HuH-7 (cell line): ENCODE measurements around the gene PAQR5.
A peak's percentile ranks its signal among the peaks of the same experiment; 100 is the strongest.

Experiments
- DNase-seq: peaks from one replicate; pipeline ENCODE4 v3.0.0; 2011; ENCODE audit warnings: low spot score

Gene PAQR5

GRCh38 chr15:69392352-69392751 lies 93.6 kb downstream of the PAQR5 start:
- no peak for DNase-seq

- no peak for DNase-seq
Observed at GRCh38 chr15:69393831-69394491, 95.2 kb downstream of the PAQR5 start.

GRCh38 chr15:69394556-69395282 lies 96.0 kb downstream of the PAQR5 start:
- peak; percentile 95 for DNase-seq

- DNase-seq: no peak
Observed at GRCh38 chr15:69395460-69395859, 96.7 kb downstream of the PAQR5 start.

- DNase-seq: no peak
Observed at GRCh38 chr15:69395991-69396390, 97.3 kb downstream of the PAQR5 start.

GRCh38 chr15:69398491-69398891 lies 99.8 kb downstream of the PAQR5 start:
- no peak for DNase-seq

GRCh38 chr15:69400850-69401249 lies 102.1 kb downstream of the PAQR5 start:
- DNase-seq: no peak

- DNase-seq: no peak
Observed at GRCh38 chr15:69402816-69403215, 104.1 kb downstream of the PAQR5 start.

- no peak for DNase-seq
Observed at GRCh38 chr15:69403594-69403993, 104.9 kb downstream of the PAQR5 start.

- DNase-seq: no peak
Observed at GRCh38 chr15:69405110-69405509, 106.4 kb downstream of the PAQR5 start.

GRCh38 chr15:69407719-69408400 lies 109.1 kb downstream of the PAQR5 start:
- DNase-seq: no peak

GRCh38 chr15:69408841-69409240 lies 110.1 kb downstream of the PAQR5 start:
- DNase-seq: no peak

GRCh38 chr15:69410248-69410874 lies 111.6 kb downstream of the PAQR5 start:
- DNase-seq: no peak

- no peak for DNase-seq
Observed at GRCh38 chr15:69412274-69412673, 113.6 kb downstream of the PAQR5 start.

- DNase-seq: no peak
Observed at GRCh38 chr15:69412701-69413100, 114.0 kb downstream of the PAQR5 start.

- peak; percentile 98 for DNase-seq
Observed at GRCh38 chr15:69413822-69414700, 115.3 kb downstream of the PAQR5 start, which contains the start of gene KIF23. KIF23 (plus strand) TSS chr15:69414349; CDS start chr15:69414466, 117 bp downstream.

GRCh38 chr15:69414701-69415167 lies 116.0 kb downstream of the PAQR5 start:
- DNase-seq: peak; percentile 55

- no peak for DNase-seq
Observed at GRCh38 chr15:69415381-69415780, 116.7 kb downstream of the PAQR5 start.

GRCh38 chr15:69417581-69417980 lies 118.9 kb downstream of the PAQR5 start:
- no peak for DNase-seq

GRCh38 chr15:69421498-69421897 lies 122.8 kb downstream of the PAQR5 start:
- DNase-seq: no peak

- DNase-seq: no peak
Observed at GRCh38 chr15:69422336-69422895, 123.7 kb downstream of the PAQR5 start.
